ENCODE results near the gene TUBB6.
A peak's percentile ranks its signal among the peaks of the same experiment; 100 is the strongest.

Gene TUBB6

DNA sequence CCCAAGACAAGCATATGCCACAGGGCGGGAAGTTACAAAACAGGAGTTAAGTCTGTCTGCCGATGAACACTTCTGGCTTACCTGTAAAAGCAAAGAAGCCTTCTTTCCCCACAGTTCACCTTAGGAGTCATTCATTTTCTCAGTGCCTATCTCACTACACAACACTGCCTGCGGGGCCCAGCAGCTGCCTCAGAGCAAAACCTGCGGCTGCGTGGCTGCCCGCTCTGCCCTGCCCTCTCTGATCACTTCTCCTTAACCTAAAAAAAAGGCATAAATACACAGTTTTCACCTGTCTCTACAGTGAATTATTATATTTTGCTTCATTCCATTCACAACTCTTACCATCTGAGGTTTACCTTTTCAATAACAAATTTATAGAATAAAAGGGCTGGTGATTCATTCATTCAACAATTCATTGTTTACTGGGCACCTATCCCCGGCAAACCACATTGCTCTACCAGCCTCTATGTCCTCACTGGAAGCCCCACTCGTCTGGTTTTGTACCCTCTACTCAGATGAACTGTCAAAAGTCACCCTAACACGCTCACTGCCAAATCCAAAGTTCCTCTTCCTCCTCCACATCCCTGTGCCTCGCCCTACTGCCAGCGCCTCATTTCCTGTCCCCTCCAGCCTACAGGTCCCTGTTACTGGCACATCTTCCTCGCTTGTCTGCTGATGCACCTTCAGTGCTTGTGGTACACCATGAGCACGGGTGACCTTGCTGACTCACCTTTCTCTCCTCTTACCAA lies 37.6 kb downstream of the TUBB6 start:
- DNase-seq = no peak

DNA sequence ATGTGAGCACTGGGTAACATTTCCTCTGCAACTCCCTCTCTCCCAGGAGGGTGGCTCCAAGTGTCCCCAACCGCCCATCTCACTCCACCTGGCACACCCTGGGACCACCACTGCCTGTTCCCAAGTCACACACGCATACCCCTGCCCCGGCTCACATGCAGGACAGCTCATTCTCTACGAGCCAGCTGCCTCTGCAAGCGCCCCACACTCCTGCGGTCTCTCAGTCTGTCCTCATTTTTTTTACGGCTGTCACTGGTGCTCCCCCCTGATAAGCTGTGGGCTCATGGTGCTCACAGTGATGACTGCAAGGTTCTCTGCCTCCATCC lies 38.2 kb downstream of the TUBB6 start:
- DNase-seq = no peak

DNA sequence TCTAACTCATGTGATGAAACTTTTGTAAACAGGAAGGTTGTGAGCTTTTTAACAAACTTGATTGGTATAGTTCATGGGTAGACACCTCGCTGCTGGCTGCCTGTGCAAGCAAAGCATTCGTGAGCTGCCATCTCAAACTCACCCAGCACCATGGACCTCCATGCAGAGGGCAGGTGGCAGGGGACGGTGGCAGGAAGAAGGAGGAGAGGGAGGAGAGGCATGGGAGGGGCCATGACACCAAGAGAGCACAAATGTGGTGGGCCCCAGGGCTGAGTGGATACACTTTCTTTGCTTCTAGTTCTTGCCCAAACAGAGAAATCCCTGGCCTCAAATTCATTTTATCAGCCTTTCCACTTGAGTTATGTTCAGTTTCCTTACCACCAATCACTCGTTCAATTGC lies 39.9 kb downstream of the TUBB6 start:
- DNase-seq = no peak

DNA sequence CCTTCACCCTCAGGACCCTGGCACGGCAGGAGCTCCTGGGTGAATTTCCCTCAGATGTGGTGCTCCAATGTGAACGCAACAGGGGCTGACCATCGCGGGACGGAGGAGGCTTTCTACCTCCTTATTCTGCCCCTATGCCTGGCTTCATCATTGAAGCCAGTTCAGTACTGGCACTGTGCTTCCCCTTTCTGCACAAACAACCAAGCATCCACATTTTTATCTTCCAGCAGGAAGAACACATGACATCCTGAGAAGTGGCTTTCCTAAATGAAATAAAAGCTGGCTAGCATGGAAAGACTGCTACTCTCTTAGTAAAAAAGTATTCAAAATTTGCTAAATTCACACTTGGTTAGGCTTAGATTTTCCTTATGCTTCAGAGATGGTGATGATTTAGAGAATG lies 44.1 kb downstream of the TUBB6 start:
- no peak for DNase-seq

DNA sequence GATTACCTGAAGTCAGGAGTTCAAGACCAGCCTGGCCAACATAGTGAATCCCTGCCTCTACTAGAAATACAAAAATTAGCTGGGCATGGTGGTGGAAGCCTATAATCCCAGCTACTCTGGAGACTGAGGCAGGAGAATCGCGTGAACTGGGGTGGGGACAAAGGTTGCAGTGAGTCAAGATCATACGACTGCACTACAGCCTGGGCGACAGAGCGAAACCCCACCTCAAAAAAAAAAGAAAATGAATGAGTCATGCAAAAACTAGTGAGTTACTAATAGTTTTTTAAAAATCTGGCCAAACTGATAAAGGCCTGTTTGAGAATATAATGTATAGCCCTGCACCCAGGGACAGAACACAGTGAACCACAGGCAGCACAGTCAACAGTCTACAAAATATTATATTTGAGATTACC lies 51.5 kb downstream of the TUBB6 start:
- DNase-seq = no peak

DNA sequence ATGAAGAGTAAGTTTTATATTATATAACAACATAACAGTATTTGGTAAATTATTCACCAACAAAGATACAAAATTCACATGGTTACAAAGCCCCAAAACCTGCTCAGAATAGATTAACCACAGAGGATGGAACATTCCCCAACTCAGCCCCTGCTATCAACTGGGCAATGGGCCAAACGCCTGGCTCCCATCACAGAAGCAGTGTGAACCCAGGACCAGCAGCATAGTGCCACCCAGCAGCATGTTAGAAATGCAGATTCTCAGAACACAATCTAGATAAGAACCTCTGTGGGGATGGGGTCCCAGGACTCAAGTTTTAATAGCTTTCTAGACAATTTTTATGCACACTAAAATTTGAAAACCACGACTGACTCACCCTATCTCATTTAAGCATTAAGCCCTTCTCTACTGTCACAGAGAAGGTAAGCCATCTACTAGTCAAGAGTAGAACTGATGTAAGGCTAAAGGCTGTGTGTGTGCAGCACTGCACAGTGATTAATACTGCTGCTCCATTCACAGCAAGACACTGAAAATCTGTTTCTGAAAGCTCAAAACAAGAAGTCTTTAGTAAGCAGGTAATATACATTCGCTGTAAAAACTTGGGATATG lies 53.8 kb downstream of the TUBB6 start:
- DNase-seq = peak in 1 of 2 experiments; percentile 35

DNA sequence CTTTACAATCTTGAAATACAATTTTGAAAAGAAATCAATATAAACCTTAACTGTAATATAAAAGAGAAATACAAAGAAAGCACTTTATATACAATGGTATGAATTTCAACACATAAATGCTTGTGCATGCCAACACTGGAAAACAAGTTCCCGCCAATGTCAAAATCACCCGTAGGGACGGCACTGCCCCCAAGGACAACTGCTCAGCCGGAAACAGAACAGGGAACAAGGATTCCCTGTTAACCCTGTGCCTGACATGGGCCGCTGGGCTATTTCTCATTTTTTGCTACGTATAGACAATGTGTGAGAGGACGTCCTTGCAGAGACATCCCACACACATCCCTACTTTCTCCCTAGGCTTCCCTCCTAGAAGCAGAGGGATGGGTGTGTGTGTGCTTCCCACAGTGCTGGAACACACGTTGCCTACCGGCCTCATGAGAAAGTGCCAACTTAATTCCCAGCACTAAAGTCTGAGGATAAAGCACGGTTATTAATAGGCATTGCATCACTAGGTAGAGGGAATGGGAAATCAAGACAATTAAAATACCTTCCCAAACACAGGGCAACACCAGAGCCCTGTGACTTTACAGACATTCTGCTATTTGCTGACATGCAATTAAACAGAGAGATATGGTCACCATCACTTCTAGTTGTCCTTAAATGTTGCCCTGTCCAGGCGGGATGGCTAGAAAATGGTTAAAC lies 54.6 kb downstream of the TUBB6 start:
- DNase-seq = no peak

DNA sequence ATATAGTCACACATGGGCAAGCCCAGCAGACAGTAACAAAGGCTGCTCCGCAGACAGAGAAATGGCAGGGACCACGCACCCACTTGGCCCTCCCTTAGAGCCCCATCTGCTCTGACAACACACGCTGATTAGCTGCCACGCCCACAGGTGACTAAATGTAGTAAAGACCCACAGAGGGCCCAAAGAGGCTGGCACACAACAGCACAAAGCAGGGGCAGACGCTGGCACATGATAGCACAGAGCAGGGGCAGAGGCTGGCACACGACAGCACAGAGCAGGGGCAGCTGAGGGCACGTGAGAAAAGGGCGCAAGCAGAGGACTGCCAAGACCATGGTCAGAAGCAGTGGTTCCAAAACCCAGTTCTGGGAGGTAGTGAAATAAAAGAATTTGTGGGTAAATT lies 58.3 kb downstream of the TUBB6 start:
- no peak for DNase-seq

DNA sequence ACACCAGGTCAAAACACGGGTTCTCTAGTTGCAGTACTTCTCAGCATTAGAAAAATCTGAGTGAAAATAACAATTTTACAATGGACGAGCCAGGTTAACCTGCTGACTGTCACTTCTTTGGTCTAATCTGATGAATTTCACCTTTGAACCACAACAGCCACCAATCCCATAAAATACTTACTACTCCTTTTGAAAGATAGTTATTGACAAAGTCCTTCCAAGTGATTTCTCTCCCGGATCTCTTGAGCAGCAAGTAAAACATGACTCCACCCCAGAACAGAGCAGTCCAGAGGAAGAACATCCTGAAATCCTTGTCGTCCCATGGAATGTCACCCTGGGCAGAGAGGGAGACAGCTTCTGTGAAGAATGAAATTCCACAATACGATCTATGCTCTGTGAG lies 58.7 kb downstream of the TUBB6 start:
- DNase-seq = no peak

DNA sequence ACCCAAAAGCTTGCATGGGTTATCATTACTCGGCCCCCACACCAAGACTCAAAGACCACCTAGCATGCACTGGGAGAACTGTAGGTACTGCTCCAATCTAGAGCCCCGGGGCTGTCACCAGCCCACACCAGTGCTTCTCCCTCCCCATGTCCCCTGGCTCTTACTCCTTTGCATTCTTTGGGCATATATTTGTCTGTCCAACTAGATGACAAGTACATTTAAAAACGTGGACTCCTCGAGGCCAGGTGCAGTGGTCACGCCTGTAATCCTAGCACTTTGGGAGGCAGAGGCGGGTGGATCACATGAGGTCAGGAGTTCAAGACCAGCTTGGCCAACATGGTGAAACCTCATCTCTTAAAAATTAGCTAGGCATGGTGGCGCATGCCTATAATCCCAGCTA lies 61.2 kb downstream of the TUBB6 start:
- no peak for DNase-seq

DNA sequence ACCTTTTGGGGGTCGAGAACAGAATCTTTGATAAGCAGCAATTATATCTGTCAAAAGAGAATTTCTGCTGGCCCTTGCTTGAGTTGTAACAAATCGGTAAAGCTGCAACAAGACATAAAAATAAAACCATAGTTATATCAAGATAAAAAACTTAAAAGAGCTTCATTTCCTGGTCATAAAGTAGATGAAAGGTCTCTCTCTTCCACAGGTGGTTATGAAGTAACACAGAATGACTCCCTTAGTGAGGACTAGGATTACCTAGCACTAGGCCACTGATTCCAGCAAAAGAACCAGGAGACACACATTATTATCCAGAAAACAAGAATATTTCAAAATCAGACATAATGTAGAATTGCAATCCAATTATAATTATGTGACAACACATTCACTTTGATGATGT lies 63.5 kb downstream of the TUBB6 start:
- no peak for DNase-seq

DNA sequence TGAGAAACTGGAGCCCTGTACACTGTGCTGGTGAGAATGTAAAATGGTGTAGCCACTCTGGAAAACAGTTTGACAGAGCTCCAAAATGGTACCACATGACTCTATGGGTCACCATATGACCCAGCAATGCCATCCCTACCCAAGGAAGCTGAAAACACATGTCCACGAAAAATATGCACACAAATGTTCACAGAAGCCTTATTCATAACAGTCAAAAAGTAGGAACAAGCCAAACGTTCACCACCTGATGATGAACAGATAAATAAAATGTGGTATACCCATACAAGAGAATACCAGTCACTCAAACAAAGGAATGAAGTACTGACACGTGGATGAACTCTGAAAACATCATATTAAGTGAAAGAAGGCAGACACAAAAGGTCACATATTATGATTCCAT lies 64.4 kb downstream of the TUBB6 start:
- no peak for DNase-seq

DNA sequence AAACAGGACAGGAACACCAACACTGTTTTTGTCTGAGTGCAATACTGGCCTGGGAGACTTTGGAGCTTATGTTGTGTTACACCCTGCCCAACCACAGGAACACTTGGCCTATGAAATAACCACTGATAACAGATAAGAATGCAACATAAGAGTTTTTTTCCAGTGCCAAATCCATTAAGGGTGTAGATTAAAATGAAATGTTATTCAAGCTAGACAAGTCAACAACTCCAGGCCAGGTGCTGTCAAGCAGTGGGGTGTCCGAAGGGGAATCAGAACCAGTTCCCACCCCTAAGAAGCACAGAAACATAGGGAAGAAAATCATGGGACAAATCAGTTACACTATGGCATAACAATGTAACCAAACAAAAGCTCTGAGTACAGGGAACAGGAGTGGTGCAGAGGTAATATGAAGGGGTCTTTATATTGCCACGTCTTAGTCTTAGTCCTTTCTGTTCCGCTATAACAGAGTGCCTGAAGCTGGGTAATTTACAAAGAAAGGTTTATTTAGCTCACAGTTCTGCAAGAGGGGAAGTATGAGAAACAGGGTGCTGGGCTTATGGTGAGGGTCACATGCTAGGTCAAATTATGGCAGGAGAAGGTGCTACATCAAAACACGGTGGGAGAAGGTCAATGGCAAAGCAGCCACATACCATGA lies 65.2 kb downstream of the TUBB6 start:
- DNase-seq = no peak

DNA sequence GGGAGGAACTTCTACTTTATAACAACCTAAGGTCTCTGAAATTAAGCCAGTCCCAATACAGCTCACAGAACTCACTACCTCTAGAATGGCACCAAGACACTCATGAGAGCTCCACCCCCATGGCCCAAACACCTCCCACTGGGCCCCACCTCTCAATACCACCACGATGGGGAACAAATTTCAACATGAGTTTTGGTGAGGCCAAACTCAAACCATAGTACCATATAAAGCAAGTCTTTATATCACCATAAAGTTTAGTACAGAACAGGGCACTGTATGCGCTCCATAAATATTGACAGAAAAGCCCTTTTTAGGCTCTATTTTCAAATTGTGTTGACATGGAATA lies 65.7 kb downstream of the TUBB6 start:
- DNase-seq = peak in 1 of 2 experiments; percentile 20

DNA sequence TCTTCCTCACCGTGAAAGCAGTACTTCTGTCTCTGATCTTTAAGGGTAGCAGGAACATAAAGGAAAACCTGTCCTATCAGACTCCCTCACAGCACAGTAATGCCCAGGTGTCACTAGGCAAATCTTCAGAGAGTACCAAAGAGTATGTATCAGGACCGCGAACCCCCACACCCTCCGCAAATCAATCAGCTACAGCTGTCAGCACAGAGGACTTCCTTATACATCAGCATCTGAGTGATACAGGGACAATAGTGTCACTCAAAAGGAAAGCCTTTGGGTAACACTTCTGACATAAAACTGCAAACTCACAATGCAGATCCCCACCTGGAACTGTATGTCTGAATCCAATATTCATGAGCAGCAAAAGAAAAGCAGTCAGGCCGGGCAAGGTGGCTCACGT lies 66.4 kb downstream of the TUBB6 start:
- DNase-seq = no peak
